ENCODE data around the gene AKR1C8.
"Not testable (repeated sequence)": the region's sequence is repeated elsewhere in the genome, so short reads cannot be mapped to it uniquely, and the experiment has no call there.

AKR1C8 gene

GRCh38 chr10:5187867-5188266, 2.9 kb upstream of the AKR1C8 start:
- Histone ChIP-seq H3K27ac (no peak overlapping the region), H3K27me3 (no peaks in the 10 kb centered on the region), H3K9me3 (no peaks in the 10 kb centered on the region), H3K36me3 (no peaks in the 10 kb centered on the region), H3K4me3 (ENCODE audit: low read depth in 1 of 2, low read length in 1 of 2) (no peak overlapping the region), H3K4me1 (ENCODE audit: control insufficient read depth in 1 of 2, insufficient read depth in 1 of 2, low read depth in 1 of 2, low read length in 1 of 2) (no peaks in the 10 kb centered on the region)
- no peak for TF ChIP-seq CTCF (IDR thresholded peaks at IDR 0.05)

GRCh38 chr10:5183923-5184322, 1.0 kb downstream of the AKR1C8 start:
- H3K4me1 ChIP-seq (ENCODE audit: control insufficient read depth in 1 of 2, insufficient read depth in 1 of 2, low read depth in 1 of 2, low read length in 1 of 2), result no peaks in the 10 kb centered on the region
- no peaks in the 10 kb centered on the region for H3K36me3 ChIP-seq
- no peaks in the 10 kb centered on the region for H3K27me3 ChIP-seq
- H3K4me3 ChIP-seq (ENCODE audit: low read depth in 1 of 2, low read length in 1 of 2), result no peak overlapping the region
- H3K9me3 ChIP-seq, result no peaks in the 10 kb centered on the region
- no peak overlapping the region for H3K27ac ChIP-seq
- TF ChIP-seq CTCF (IDR thresholded peaks at IDR 0.05), result no peak

GRCh38 chr10:5180503-5180902, 4.4 kb downstream of the AKR1C8 start:
- not testable (repeated sequence) for H3K9me3 ChIP-seq; H3K36me3 ChIP-seq; H3K4me3 ChIP-seq (ENCODE audit: low read depth in 1 of 2, low read length in 1 of 2); H3K27ac ChIP-seq; H3K27me3 ChIP-seq; H3K4me1 ChIP-seq (ENCODE audit: control insufficient read depth in 1 of 2, insufficient read depth in 1 of 2, low read depth in 1 of 2, low read length in 1 of 2)

GRCh38 chr10:5175581-5175980, 9.4 kb downstream of the AKR1C8 start:
- H3K4me1 ChIP-seq (ENCODE audit: control insufficient read depth in 1 of 2, insufficient read depth in 1 of 2, low read depth in 1 of 2, low read length in 1 of 2); H3K27ac ChIP-seq; H3K27me3 ChIP-seq; H3K4me3 ChIP-seq (ENCODE audit: low read depth in 1 of 2, low read length in 1 of 2); H3K36me3 ChIP-seq; H3K9me3 ChIP-seq: not testable (repeated sequence)

- TF ChIP-seq CTCF (IDR thresholded peaks at IDR 0.05), result no peak
- Histone ChIP-seq H3K4me3 (ENCODE audit: low read depth in 1 of 2, low read length in 1 of 2) (no peak overlapping the region), H3K9me3 (no peaks in the 10 kb centered on the region), H3K27ac (no peak overlapping the region), H3K4me1 (ENCODE audit: control insufficient read depth in 1 of 2, insufficient read depth in 1 of 2, low read depth in 1 of 2, low read length in 1 of 2) (no peaks in the 10 kb centered on the region), H3K27me3 (no peaks in the 10 kb centered on the region), H3K36me3 (no peaks in the 10 kb centered on the region)
Observed at GRCh38 chr10:5168897-5169420, 16.0 kb downstream of the AKR1C8 start.

GRCh38 chr10:5165738-5166137, 19.2 kb downstream of the AKR1C8 start:
- TF ChIP-seq CTCF (IDR thresholded peaks at IDR 0.05), result no peak

GRCh38 chr10:5163487-5163886, 21.5 kb downstream of the AKR1C8 start:
- TF ChIP-seq CTCF (IDR thresholded peaks at IDR 0.05), result no peak
- Histone ChIP-seq H3K9me3 (no peaks in the 10 kb centered on the region), H3K27ac (no peak overlapping the region), H3K27me3 (no peaks in the 10 kb centered on the region), H3K4me3 (ENCODE audit: low read depth in 1 of 2, low read length in 1 of 2) (no peak overlapping the region), H3K36me3 (no peaks in the 10 kb centered on the region), H3K4me1 (ENCODE audit: control insufficient read depth in 1 of 2, insufficient read depth in 1 of 2, low read depth in 1 of 2, low read length in 1 of 2) (no peaks in the 10 kb centered on the region)

More at GRCh38 chr10:5165738-5166137, 19.2 kb downstream of the AKR1C8 start:
- Histone ChIP-seq H3K36me3 (no peaks in the 10 kb centered on the region), H3K9me3 (no peaks in the 10 kb centered on the region), H3K4me1 (ENCODE audit: control insufficient read depth in 1 of 2, insufficient read depth in 1 of 2, low read depth in 1 of 2, low read length in 1 of 2) (no peaks in the 10 kb centered on the region), H3K27me3 (no peaks in the 10 kb centered on the region), H3K4me3 (ENCODE audit: low read depth in 1 of 2, low read length in 1 of 2) (no peak overlapping the region), H3K27ac (no peak overlapping the region)

Measured in neutrophil (primary cell).